Duodenal mucosa (tissue), 2 donors: ENCODE measurements around the gene EXOC4.
"Not testable (repeated sequence)": the region's sequence is repeated elsewhere in the genome, so short reads cannot be mapped to it uniquely, and the experiment has no call there.

ENCODE experiments used
- H3K27ac ChIP-seq: one replicate; pipeline ENCODE4 v1.7.0; 2013; ENCODE audit warnings: low read depth, low read length
- H3K27me3 ChIP-seq, 2 donors: one replicate each; pipeline ENCODE4 v1.7.0; 2013; ENCODE audit warnings: low read length in 2 of 2, control low read depth in 1 of 2; ENCODE audit not compliant: insufficient read depth in 2 of 2, control insufficient read depth in 1 of 2
- H3K36me3 ChIP-seq, 2 donors: one replicate each; pipeline ENCODE4 v1.7.0; 2013; ENCODE audit warnings: low read length in 2 of 2, control low read depth in 1 of 2; ENCODE audit not compliant: insufficient read depth in 2 of 2, control insufficient read depth in 1 of 2
- H3K4me1 ChIP-seq, 2 donors: one replicate each; pipeline ENCODE4 v1.7.0; 2013; ENCODE audit warnings: low read length in 2 of 2, control low read depth in 1 of 2; ENCODE audit not compliant: insufficient read depth in 2 of 2, control insufficient read depth in 1 of 2
- H3K4me3 ChIP-seq, 2 donors: one replicate each; pipeline ENCODE4 v1.7.0; 2013; ENCODE audit warnings: low read length in 2 of 2, low read depth in 1 of 2
- H3K9ac ChIP-seq, 2 donors: one replicate each; pipeline ENCODE4 v1.7.0; 2013; ENCODE audit warnings: low read length in 2 of 2, low read depth in 1 of 2
- H3K9me3 ChIP-seq, 2 donors: one replicate each; pipeline ENCODE4 v1.7.0; 2013; ENCODE audit warnings: low read length in 2 of 2, control low read depth in 1 of 2; ENCODE audit not compliant: control insufficient read depth in 1 of 2

The EXOC4 gene

DNA sequence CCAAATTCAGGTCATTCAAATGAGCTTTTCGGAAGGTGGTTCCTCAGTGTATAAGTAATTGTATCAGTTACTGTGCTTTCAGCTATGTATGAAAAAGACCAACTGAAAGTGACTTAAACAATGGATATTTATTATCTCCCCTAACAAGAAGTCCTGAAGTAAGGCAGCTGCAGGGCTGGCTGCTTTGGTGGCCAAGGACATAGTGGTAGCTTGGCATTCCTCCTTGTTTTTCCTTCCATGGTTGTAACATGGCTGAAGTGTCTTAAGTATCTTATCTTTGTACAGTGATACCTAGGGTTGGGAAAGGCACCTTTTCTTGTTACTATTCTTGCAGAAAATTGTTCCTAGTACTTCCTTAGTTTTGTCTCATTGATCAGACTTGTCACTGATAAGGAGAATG lies 21.4 kb downstream of the EXOC4 start:
- Histone ChIP-seq H3K9ac (no peak overlapping the region), H3K27me3 (no peaks in the 10 kb centered on the region), H3K9me3 (no peaks in the 10 kb centered on the region), H3K4me3 (no peak overlapping the region), H3K27ac (no peak overlapping the region), H3K4me1 (no peaks in the 10 kb centered on the region), H3K36me3 (peaks cover 16 to 30% of the 10 kb centered on the region in 2 donors)

- no peak overlapping the region for H3K4me3 ChIP-seq
- H3K36me3 ChIP-seq = peaks cover 18 to 30% of the 10 kb centered on the region in 2 donors
- H3K9ac ChIP-seq = no peak overlapping the region
- no peak overlapping the region for H3K27ac ChIP-seq
- no peaks in the 10 kb centered on the region for H3K9me3 ChIP-seq
- H3K27me3 ChIP-seq = no peaks in the 10 kb centered on the region
- H3K4me1 ChIP-seq = no peaks in the 10 kb centered on the region
These were observed 22.1 kb downstream of the EXOC4 start for GRCh38 chr7:133275008-133275407.

GRCh38 chr7:133275446-133276095 lies 22.7 kb downstream of the EXOC4 start:
- no peak overlapping the region for H3K27ac ChIP-seq
- H3K9me3 ChIP-seq = no peaks in the 10 kb centered on the region
- peaks cover 18 to 30% of the 10 kb centered on the region in 2 donors for H3K36me3 ChIP-seq
- no peak overlapping the region for H3K4me3 ChIP-seq
- no peak overlapping the region for H3K9ac ChIP-seq
- no peaks in the 10 kb centered on the region for H3K4me1 ChIP-seq
- H3K27me3 ChIP-seq = no peaks in the 10 kb centered on the region

- peaks cover 18 to 30% of the 10 kb centered on the region in 2 donors for H3K36me3 ChIP-seq
- H3K9me3 ChIP-seq, H3K27me3 ChIP-seq, H3K4me3 ChIP-seq, H3K9ac ChIP-seq, H3K27ac ChIP-seq, H3K4me1 ChIP-seq: not testable (repeated sequence)
These were observed 26.1 kb downstream of the EXOC4 start for GRCh38 chr7:133278975-133279374.

DNA sequence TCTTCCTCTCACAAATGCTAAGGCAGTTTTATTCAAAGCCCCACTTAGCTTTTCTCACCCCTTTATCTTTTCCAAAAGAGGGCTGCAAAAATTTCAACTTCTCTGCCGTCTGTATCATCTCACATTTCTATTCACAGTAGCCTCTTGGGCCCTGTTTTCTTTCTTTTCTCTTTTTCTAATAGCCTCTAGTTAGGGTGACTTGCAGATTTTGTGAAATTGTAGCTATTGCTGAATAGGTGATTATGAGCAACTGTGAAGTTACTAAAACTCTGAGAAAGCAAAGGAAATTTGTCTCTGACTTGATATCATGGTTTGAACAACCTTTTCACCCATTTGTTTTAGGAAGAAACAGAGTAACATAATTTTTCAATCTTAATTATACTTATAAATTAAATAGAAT lies 29.2 kb downstream of the EXOC4 start:
- Histone ChIP-seq H3K4me1 (no peaks in the 10 kb centered on the region), H3K9me3 (no peaks in the 10 kb centered on the region), H3K36me3 (peaks cover 9 to 10% of the 10 kb centered on the region in 2 donors), H3K4me3 (no peak overlapping the region), H3K27ac (no peak overlapping the region), H3K9ac (no peak overlapping the region), H3K27me3 (no peaks in the 10 kb centered on the region)

GRCh38 chr7:133284092-133284491 lies 31.2 kb downstream of the EXOC4 start:
- no peaks in the 10 kb centered on the region for H3K9me3 ChIP-seq
- H3K36me3 ChIP-seq = peaks cover 4 to 6% of the 10 kb centered on the region in 2 donors
- H3K4me1 ChIP-seq = no peaks in the 10 kb centered on the region
- H3K4me3 ChIP-seq = no peak overlapping the region
- no peak overlapping the region for H3K9ac ChIP-seq
- no peak overlapping the region for H3K27ac ChIP-seq
- H3K27me3 ChIP-seq = no peaks in the 10 kb centered on the region

DNA sequence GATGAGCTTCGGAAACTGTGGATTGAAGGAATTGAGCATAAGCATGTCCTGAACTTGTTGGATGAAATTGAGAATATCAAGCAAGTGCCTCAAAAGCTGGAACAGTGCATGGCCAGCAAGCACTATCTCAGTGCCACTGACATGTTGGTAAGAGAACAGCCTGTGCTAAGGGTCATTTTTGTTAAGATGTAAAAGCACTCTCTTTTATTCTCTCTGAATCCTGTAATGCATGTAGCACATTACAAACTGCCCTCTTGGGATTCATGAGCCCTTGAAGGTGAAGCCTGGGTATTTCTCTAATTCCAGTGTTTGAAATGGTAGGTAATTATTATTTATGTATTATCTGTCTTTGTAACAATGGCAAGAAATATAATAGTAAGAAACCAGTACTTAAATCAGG lies 36.1 kb downstream of the EXOC4 start:
- H3K4me1 ChIP-seq = no peaks in the 10 kb centered on the region
- no peak overlapping the region for H3K4me3 ChIP-seq
- peaks cover 8 to 18% of the 10 kb centered on the region in 2 donors for H3K36me3 ChIP-seq

GRCh38 chr7:133290041-133290440 lies 37.2 kb downstream of the EXOC4 start:
- H3K36me3 ChIP-seq = peaks cover 8 to 18% of the 10 kb centered on the region in 2 donors
- H3K4me1 ChIP-seq = no peaks in the 10 kb centered on the region
- no peaks in the 10 kb centered on the region for H3K27me3 ChIP-seq
- no peak overlapping the region for H3K9ac ChIP-seq
- no peak overlapping the region for H3K4me3 ChIP-seq
- no peak overlapping the region for H3K27ac ChIP-seq
- H3K9me3 ChIP-seq = no peaks in the 10 kb centered on the region

More for the DNA sequence above, 36.1 kb downstream of the EXOC4 start:
- no peak overlapping the region for H3K9ac ChIP-seq
- H3K27ac ChIP-seq = no peak overlapping the region
- H3K27me3 ChIP-seq = no peaks in the 10 kb centered on the region
- no peaks in the 10 kb centered on the region for H3K9me3 ChIP-seq

DNA sequence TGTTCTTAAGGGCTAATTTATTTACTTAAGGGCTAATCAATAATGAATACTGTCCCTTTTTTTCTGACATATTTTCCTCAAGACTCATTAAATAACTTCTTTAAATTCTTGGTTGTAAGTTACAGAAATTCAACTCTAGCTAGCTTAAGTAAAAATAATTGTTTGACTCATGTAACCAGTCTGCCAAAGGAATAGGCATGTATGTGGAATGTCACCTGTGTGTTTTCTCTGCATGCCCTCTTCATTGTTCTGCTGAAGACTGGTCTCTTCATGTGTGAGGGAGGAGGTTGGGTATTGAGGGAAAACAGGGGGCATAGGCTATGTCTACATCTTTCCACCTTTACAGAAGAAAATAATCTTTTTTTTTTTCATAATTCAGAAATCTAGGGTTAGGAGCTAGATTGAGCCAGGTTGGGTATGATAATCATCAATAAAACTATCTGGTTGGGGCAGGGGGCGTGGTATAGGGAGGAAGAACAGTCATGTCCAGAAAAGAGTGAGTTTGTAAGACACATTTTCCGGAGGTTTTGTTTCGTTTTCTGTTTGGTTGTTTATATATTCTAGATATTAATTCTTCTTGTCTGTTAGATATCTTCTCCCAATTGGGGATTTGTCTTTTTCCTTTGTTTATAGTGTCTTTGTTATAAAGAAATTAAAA lies 37.9 kb downstream of the EXOC4 start:
- Histone ChIP-seq H3K27ac (no peak overlapping the region), H3K36me3 (peaks cover 8 to 18% of the 10 kb centered on the region in 2 donors), H3K9me3 (no peaks in the 10 kb centered on the region), H3K9ac (no peak overlapping the region), H3K27me3 (no peaks in the 10 kb centered on the region), H3K4me3 (no peak overlapping the region), H3K4me1 (no peaks in the 10 kb centered on the region)

- Histone ChIP-seq H3K27ac (no peak overlapping the region), H3K9me3 (no peaks in the 10 kb centered on the region), H3K9ac (no peak overlapping the region), H3K4me1 (no peaks in the 10 kb centered on the region), H3K4me3 (no peak overlapping the region), H3K27me3 (no peaks in the 10 kb centered on the region), H3K36me3 (peaks cover 8 to 18% of the 10 kb centered on the region in 2 donors)
These were observed 39.8 kb downstream of the EXOC4 start for GRCh38 chr7:133292631-133293030.
